K562 (cell line): ENCODE measurements around the gene SCYL1. TPM values are rescaled to one million over a fixed set of nuclear protein-coding genes. Genes with fewer than 3 reads are reported as not detected.

Experiments used
- C11orf30 ChIP-seq: fragments of 450-650 bp; IDR thresholded peaks from 2 replicates; pipeline ENCODE4 v1.6.1; 2016; ENCODE audit warnings: low read depth, mild to moderate bottlenecking
- HDGF ChIP-seq: fragments of 450-650 bp; IDR thresholded peaks from 2 replicates; pipeline ENCODE4 v1.6.1; 2016
- KLF6 ChIP-seq: fragments of 250-450 bp; sonication (Bioruptor Pico); IDR thresholded peaks from 2 replicates; pipeline ENCODE4 v1.4.0; 2020; ENCODE audit warnings: mild to moderate bottlenecking, moderate library complexity, borderline replicate concordance
- NR1H2 ChIP-seq: sonication (generic); formaldehyde crosslinking; IDR thresholded peaks from 2 replicates; pipeline ENCODE4 v1.4.0; 2020; ENCODE audit warnings: mild to moderate bottlenecking, missing genetic modification reagents
- NRF1 ChIP-seq, 2 experiments: fragments of 450-650 bp; IDR thresholded peaks in 1 of 2; conservative IDR thresholded peaks in 1 of 2; 2 replicates each; pipeline ENCODE4 v1.6.1; 2014; ENCODE audit warnings: mild to moderate bottlenecking in 2 of 2
- RFX1 ChIP-seq: fragments of 450-650 bp; IDR thresholded peaks from 2 replicates; pipeline ENCODE4 v1.6.1; 2016; ENCODE audit warnings: mild to moderate bottlenecking, moderate library complexity
- SIN3B ChIP-seq: fragments of 450-650 bp; IDR thresholded peaks from 2 replicates; pipeline ENCODE4 v1.6.1; 2017; ENCODE audit warnings: low read depth, mild to moderate bottlenecking, moderate library complexity
- XRCC3 ChIP-seq: fragments of 450-650 bp; IDR thresholded peaks from 2 replicates; pipeline ENCODE4 v1.6.1; 2017; ENCODE audit warnings: mild to moderate bottlenecking, moderate library complexity
- ZC3H8 ChIP-seq: fragments of 450-650 bp; IDR thresholded peaks from 2 replicates; pipeline ENCODE4 v1.6.1; 2017
- ZNF24 ChIP-seq: fragments of 450-650 bp; IDR thresholded peaks from 2 replicates; pipeline ENCODE4 v1.6.1; 2016
- ZNF76 ChIP-seq: fragments of 250-450 bp; sonication (Bioruptor Pico); IDR thresholded peaks from 2 replicates; pipeline ENCODE4 v1.4.0; 2020; ENCODE audit warnings: mild to moderate bottlenecking, moderate library complexity, borderline replicate concordance
- polyA plus RNA-seq, 8 experiments: library from polyadenylated mRNA; depleted of rRNA in 4 of 8; stranded (reverse) in 5 of 8; unstranded in 3 of 8; fragments of >200 nt; fragmentation: Nextera tagmentation in 2 of 8; fragmentation: Illumina TruSeq in 1 of 8; extraction: Ambion mirVana in 2 of 8; extraction: Trizol in 1 of 8; gene quantifications; 2 replicates each; pipeline versions ENCODE4 v1.2.1 to v1.2.3, GENCODE V29; 2011 to 2014; ENCODE audit warnings: inconsistent platforms in 1 of 8, missing spikeins in 1 of 8
- total RNA-seq, 7 experiments: library from RNA; depleted of rRNA in 6 of 7; stranded (reverse); fragments of >200 nt in 6 of 7; fragmentation: Illumina TruSeq in 2 of 7; extraction: Trizol in 2 of 7; gene quantifications; 2 replicates each; pipeline versions ENCODE4 v1.2.1 to v1.2.3, GENCODE V29; 2011 to 2021; ENCODE audit warnings: low replicate concordance in 1 of 7
- TF ChIP-seq, protein P1 (sequence below): IDR thresholded peaks from 2 replicates; pipeline ENCODE4 v1.6.1; 2012; ENCODE audit warnings: low read depth, low read length, improper control_type of control experiment, borderline replicate concordance
- TF ChIP-seq, protein P2 (sequence below): fragments of 450-650 bp; IDR thresholded peaks from 2 replicates; pipeline ENCODE4 v1.6.1; 2016; ENCODE audit warnings: missing biosample characterization, missing genetic modification characterization
- TF ChIP-seq, protein P3 (sequence below): fragments of 450-650 bp; IDR thresholded peaks from 2 replicates; pipeline ENCODE4 v1.6.1; 2018; ENCODE audit not compliant: partially characterized antibody

SCYL1 gene
- total and polyA plus RNA-seq, 9 of the 15 experiments (the other 6 are each of a cell fraction or from before 2014, with no cell fraction given): 1.9 to 145 (median 57.6) TPM

DNA sequence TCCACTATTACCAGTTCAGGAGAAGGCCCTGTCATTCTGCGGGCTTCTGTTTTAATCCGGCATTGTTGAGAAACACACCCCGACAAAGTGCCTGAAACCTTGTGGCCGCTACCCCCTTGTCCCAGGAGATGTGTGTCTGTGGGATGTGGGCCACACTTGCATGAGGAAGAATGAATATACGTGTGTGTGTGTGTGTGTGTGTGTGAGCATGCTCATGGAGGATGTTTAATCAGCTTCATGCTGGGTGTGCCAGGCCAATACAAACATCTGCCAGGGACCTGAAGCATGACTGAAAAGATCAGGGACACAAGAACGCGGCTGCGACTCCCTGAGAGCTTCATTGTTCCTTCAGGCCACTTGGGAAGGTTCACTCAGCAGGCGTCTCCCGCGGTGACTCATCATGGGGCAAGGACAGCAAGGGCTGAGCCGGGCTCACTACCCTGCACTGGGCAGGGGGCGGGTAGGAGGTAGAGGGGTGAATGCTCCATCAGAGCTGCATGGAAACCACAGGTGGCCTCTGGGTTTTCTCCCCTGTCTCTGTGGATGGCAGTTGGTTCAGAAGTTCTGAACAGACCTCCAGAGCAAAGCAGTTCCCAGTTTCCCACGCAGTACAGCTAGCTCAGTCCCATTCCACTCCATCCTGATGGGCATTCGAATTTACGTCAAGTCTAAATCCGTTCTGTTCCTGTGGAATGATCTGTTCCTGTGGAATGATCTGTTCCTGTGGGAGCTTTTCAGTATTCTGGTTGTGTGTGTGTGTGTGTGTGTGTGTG, 33.1 kb upstream of the SCYL1 start (continued):
- TF ChIP-seq, protein P1, sequence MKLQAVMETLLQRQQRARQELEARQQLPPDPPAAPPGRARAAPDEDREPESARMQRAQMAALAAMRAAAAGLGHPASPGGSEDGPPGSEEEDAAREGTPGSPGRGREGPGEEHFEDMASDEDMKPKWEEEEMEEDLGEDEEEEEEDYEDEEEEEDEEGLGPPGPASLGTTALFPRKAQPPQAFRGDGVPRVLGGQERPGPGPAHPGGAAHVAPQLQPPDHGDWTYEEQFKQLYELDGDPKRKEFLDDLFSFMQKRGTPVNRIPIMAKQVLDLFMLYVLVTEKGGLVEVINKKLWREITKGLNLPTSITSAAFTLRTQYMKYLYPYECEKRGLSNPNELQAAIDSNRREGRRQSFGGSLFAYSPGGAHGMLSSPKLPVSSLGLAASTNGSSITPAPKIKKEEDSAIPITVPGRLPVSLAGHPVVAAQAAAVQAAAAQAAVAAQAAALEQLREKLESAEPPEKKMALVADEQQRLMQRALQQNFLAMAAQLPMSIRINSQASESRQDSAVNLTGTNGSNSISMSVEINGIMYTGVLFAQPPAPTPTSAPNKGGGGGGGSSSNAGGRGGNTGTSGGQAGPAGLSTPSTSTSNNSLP: no peak
- TF ChIP-seq ZNF76 (CRISPR knock-in tag) (peak; percentile 64; the same call in 1 of the 2 replicates), NR1H2 (CRISPR knock-in tag) (no peak), SIN3B (no peak), XRCC3 (no peak), C11orf30 (peak; percentile 60), NRF1 (conservative IDR thresholded peaks at IDR 0.05 in 1 of 2, IDR thresholded peaks at IDR 0.05 in 1 of 2) (peak in 1 of 2 experiments; percentile 39; a peak in 2 of 4 replicates), KLF6 (no peak), ZNF24 (no peak), ZC3H8 (0 out of 2 replicates have a peak, but pooled peaks have one; percentile 17), RFX1 (no peak), HDGF (peak; percentile 80; the same call in 1 of the 2 replicates)
- TF ChIP-seq, protein P2, sequence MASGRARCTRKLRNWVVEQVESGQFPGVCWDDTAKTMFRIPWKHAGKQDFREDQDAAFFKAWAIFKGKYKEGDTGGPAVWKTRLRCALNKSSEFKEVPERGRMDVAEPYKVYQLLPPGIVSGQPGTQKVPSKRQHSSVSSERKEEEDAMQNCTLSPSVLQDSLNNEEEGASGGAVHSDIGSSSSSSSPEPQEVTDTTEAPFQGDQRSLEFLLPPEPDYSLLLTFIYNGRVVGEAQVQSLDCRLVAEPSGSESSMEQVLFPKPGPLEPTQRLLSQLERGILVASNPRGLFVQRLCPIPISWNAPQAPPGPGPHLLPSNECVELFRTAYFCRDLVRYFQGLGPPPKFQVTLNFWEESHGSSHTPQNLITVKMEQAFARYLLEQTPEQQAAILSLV (tag): 0 out of 2 replicates have a peak, but pooled peaks have one; percentile 36
- TF ChIP-seq, protein P3, sequence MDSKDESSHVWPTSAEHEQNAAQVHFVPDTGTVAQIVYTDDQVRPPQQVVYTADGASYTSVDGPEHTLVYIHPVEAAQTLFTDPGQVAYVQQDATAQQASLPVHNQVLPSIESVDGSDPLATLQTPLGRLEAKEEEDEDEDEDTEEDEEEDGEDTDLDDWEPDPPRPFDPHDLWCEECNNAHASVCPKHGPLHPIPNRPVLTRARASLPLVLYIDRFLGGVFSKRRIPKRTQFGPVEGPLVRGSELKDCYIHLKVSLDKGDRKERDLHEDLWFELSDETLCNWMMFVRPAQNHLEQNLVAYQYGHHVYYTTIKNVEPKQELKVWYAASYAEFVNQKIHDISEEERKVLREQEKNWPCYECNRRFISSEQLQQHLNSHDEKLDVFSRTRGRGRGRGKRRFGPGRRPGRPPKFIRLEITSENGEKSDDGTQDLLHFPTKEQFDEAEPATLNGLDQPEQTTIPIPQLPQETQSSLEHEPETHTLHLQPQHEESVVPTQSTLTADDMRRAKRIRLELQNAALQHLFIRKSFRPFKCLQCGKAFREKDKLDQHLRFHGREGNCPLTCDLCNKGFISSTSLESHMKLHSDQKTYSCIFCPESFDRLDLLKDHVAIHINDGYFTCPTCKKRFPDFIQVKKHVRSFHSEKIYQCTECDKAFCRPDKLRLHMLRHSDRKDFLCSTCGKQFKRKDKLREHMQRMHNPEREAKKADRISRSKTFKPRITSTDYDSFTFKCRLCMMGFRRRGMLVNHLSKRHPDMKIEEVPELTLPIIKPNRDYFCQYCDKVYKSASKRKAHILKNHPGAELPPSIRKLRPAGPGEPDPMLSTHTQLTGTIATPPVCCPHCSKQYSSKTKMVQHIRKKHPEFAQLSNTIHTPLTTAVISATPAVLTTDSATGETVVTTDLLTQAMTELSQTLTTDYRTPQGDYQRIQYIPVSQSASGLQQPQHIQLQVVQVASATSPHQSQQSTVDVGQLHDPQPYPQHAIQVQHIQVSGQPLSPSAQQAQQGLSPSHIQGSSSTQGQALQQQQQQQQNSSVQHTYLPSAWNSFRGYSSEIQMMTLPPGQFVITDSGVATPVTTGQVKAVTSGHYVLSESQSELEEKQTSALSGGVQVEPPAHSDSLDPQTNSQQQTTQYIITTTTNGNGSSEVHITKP: peak; percentile 41
